GM13976 (cell line): Measurements from ENCODE around the gene CLDN6.
A peak's percentile ranks its signal among the peaks of the same experiment; 100 is the strongest.

Source experiments
- DNase-seq: peaks from one replicate; pipeline ENCODE4 v3.0.0; 2012; ENCODE audit warnings: low spot score
- in situ Hi-C: fragments of 300-500 bp; cut with MboI; formaldehyde crosslinking; loops from one replicate; pipeline ENCODE4 v1.12.0; 2022; ENCODE audit warnings: low sequenced_read_pairs, mixed read lengths, inconsistent platforms; ENCODE audit not compliant: unreplicated experiment
- TF ChIP-seq, protein P1 (sequence below): IDR thresholded peaks from 2 replicates; pipeline ENCODE4 v1.5.1; 2012; ENCODE audit warnings: borderline replicate concordance, mild to moderate bottlenecking; ENCODE audit not compliant: insufficient read depth; ENCODE audit errors: extremely low read depth, missing control alignments, control extremely low read depth

Gene CLDN6, protein sequence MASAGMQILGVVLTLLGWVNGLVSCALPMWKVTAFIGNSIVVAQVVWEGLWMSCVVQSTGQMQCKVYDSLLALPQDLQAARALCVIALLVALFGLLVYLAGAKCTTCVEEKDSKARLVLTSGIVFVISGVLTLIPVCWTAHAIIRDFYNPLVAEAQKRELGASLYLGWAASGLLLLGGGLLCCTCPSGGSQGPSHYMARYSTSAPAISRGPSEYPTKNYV

DNA sequence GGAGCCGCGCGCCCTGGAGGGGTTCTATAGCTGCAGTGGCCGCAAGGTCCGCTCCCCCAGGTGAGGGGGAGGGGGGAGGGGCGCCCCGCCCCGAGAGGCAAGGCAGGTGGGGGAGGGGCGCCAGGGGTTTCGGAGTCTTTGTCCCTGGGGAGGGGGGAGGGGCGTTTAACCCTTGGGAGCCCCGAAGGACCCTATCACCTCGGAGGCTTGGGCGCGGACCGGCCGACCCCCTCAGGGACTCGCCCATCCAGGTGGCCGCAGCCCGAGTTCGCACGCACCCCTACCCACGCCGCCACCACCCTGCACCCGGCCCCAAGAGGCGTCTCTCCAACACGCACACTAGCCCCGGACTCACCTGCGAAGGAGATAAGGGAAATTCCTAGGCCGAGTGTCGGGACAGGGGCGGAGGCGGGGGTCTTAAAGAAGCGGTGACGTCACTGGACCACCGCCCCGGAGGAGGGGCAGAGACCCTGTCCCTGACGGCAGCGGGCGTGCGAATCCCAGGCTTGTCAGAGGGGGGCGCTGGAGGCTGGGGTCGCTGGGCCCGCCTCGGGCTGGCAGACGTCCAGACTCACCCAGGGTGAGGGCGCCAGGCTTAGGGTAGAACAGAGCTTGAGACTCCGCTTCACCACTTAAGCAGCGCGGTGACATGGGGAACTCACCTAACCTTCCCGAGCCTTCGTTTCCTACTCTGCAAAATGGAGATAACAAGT, at the start of gene CLDN6:
TSS of gene CLDN6 (minus strand) at position 390 of the 713 bp plus-strand sequence. CDS start 2,162 bp downstream, outside the sequence.
- DNase-seq, result no peak
- TF ChIP-seq, protein P1, sequence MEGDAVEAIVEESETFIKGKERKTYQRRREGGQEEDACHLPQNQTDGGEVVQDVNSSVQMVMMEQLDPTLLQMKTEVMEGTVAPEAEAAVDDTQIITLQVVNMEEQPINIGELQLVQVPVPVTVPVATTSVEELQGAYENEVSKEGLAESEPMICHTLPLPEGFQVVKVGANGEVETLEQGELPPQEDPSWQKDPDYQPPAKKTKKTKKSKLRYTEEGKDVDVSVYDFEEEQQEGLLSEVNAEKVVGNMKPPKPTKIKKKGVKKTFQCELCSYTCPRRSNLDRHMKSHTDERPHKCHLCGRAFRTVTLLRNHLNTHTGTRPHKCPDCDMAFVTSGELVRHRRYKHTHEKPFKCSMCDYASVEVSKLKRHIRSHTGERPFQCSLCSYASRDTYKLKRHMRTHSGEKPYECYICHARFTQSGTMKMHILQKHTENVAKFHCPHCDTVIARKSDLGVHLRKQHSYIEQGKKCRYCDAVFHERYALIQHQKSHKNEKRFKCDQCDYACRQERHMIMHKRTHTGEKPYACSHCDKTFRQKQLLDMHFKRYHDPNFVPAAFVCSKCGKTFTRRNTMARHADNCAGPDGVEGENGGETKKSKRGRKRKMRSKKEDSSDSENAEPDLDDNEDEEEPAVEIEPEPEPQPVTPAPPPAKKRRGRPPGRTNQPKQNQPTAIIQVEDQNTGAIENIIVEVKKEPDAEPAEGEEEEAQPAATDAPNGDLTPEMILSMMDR, result peak; percentile 47
- in situ Hi-C loops, result no loop called here

DNA sequence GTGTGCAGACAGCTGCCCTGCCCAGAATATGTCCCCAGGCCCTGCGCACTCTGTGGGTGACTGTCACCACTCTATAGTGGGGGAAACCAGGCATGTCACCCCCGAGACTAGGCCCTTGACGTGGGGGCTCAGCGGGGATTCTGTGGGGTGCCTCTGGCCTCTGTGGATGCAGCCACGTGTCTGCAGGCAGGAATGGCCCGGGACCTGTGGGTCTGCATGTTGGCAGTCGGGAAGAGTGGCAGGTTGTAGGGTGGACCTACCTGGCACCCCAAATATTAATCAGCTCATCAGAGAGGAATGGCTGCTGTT, 48.4 kb upstream of the CLDN6 start:
- peak; percentile 28 for DNase-seq
- in situ Hi-C loops, result loop anchor here (10.0 kb wide), 1 partner anchor 58 kb away; no protein-coding TSS in a partner anchor
- TF ChIP-seq, protein P1, result no peak

DNA sequence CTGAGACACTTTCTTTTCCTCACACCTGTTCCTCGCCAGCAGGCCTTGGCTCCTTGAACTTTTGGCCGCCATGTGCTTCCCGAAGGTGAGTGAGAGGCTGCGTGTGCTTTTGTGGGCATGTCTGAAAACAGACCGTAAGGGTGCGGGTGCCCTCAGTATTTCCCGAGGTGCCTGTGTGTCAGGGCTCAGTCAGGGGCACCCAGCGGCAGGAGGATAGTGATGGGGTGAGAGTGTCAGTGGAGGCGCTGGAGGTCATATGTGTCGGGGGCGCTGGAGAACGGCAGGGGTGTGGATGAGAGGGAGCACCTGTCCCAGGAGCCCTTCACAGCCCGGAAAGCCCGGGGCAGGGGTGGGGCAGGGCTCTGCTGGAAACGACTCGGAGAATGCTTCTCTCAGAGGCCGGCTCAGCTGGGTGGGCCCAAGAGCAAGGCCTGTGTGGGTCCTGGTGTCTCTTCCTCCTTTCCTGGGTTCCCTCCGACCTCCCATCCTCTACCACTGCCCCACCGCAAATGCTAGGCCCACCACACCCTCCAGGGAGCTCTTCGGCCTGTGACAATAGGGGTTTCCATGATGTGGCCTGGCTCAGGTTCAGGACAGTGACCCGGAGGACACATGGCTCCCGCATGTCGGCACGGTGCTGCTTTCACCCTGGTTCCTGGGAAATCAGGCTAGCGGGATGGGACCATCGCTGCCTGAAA, 47.9 kb upstream of the CLDN6 start:
- in situ Hi-C loops, result loop anchor here (10.0 kb wide), 1 partner anchor 59 kb away; no protein-coding TSS in a partner anchor
- TF ChIP-seq, protein P1, result no peak
- DNase-seq, result peak; percentile 22

DNA sequence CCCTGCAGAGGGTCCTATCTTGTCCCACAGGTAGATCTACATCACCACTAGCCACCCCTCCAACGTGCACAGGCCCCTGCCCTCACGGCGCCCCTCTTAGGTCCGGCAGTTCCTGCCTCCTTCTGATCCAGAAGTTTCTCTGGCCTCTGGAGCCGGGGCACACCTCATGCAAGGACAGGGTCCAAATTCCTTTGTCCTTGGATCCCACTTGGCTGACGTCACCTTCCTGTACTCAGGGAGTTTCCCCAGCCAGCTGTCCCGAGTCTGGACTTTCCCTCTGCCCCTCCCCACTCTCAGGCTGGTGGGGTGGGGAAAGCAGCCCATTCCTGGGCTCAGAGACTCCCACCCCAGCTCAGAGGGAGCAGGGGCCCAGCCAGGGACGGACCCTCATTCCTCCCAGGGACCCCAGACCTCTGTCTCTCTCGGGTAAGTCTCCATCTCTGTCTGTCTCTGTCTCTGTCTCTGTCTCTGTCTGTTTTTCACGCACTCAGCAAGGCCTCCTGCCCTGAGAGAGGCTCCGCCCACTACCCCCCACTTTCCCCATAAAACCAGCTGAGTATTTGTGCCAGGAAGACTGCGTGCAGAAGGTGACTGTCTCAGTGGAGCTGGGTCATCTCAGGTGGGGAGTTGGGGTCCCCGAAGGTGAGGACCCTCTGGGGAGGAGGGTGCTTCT, 47.2 kb upstream of the CLDN6 start, which contains the start of gene IL32:
TSS of gene IL32 (plus strand) at position 572 of the 673 bp plus-strand sequence. CDS start 172 bp downstream, outside the sequence.
- TF ChIP-seq, protein P1, result no peak
- peak; percentile 77 for DNase-seq

DNA sequence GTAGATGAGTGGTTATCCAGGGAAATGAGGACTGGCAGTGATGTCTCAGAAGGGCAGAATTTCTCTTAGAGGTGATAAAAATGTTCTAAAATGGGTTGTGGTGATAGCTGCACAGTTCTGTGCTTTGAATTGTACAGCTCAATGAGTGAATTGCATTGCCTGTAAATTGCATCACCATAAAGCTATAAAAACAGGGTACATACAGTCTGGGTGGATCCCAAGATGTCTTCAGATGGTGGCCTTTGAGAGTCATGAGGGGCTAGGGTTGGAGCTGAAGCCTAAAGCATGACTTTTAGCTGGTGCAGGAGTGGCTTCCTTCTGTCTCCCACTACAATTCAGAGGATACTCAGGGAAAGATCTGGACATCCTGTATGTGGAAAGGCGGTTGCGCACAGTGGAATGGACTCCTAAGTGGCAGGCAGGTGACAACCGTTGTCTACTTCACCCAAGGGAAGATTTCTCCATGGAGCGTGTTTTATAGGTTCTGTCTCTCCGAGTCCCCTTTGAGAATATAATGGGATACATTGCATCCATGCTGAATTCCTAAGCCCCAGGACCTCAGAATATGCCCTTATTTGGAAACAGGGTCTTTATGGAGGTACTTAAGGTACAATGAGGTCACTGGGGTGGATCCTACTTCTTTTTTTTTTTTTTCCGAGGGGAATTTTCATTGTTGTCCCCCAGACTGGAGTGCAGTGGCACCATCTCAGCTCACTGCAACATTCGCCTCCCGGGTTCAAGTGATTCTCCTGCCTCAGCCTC, 45.8 kb upstream of the CLDN6 start:
- in situ Hi-C loops, result loop anchor here (10.0 kb wide), 1 partner anchor 61 kb away; no protein-coding TSS in a partner anchor
- DNase-seq, result no peak
- TF ChIP-seq, protein P1, result no peak

More for the DNA sequence above, 47.2 kb upstream of the CLDN6 start, which contains the start of gene IL32:
- in situ Hi-C loops, result loop anchor here (10.0 kb wide), 1 partner anchor 60 kb away; no protein-coding TSS in a partner anchor
